Fibroblast of mammary gland (primary cell): ENCODE results near the gene ZNF160.
"Not testable (repeated sequence)": the region's sequence is repeated elsewhere in the genome, so short reads cannot be mapped to it uniquely, and the experiment has no call there.

Experiments
- DNase-seq: peaks from one replicate; pipeline ENCODE4 v3.0.0-alpha.2; 2010; ENCODE audit warnings: low read depth
- H3K4me3 ChIP-seq: 2 replicates; pipeline ENCODE4 v1.5.1; 2011; ENCODE audit warnings: low read depth, mild to moderate bottlenecking, low read length, moderate library complexity; ENCODE audit not compliant: control insufficient read depth
- CTCF ChIP-seq: conservative IDR thresholded peaks from 2 replicates; pipeline ENCODE4 v1.5.1; 2011; ENCODE audit warnings: low read depth, low read length, inconsistent platforms; ENCODE audit not compliant: control insufficient read depth, insufficient read depth

The ZNF160 gene

GRCh38 chr19:53037101-53038097 is 65.8 kb downstream of the ZNF160 start:
- TF ChIP-seq CTCF: no peak
- DNase-seq: peak; percentile 40
- peak overlapping the region; percentile 46 for H3K4me3 ChIP-seq

GRCh38 chr19:53034948-53035675 is 68.1 kb downstream of the ZNF160 start:
- no peak overlapping the region for H3K4me3 ChIP-seq
- no peak for DNase-seq
- no peak for TF ChIP-seq CTCF

GRCh38 chr19:53034054-53034453 is 69.2 kb downstream of the ZNF160 start:
- no peak for DNase-seq
- TF ChIP-seq CTCF: no peak
- no peak overlapping the region for H3K4me3 ChIP-seq

GRCh38 chr19:53028306-53028705 is 74.9 kb downstream of the ZNF160 start:
- not testable (repeated sequence) for DNase-seq, H3K4me3 ChIP-seq

- no peak for TF ChIP-seq CTCF
- H3K4me3 ChIP-seq: no peak overlapping the region
- DNase-seq: no peak
Measured at GRCh38 chr19:53019684-53020083, 83.5 kb downstream of the ZNF160 start.
